ENCODE data around the gene RFTN1. TPM values are rescaled to one million over a fixed set of nuclear protein-coding genes. Genes with fewer than 3 reads are reported as not detected.

RFTN1 gene
- total RNA-seq, 1 experiment from 2014 or later = 2.2 TPM

DNA sequence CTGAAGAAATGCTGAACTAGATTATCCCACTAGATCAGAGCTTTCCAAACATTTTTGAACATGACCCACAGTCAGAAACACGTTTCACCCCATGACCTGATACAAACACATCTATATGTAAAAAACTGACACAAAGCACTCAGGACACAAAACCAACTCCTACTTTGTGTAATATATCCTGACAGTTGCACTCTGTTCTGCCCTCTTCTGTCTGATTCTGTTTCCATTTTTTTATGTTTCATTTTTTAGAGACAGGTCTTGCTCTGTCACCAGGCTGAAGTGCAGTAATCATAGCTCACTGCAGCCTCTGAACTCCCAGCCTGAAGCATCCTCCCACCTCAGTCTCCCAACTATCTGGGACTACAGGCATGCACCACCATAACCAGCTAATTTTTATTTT is 15.8 kb upstream of the RFTN1 start:
- WGBS (ENCODE audit: extremely low coverage, insufficient read length, low lambda C conversion rate) = no CpG with 5 or more reads among the region's 1 CpG
- no peak overlapping the region for H3T11ph ChIP-seq (ENCODE audit: low read length)

More for the DNA sequence above, 15.8 kb upstream of the RFTN1 start:
- Histone ChIP-seq H4K8ac (replicated peaks; ENCODE audit: insufficient read length, low read depth, low read length) (no peak overlapping the region), H3K23me2 (ENCODE audit: insufficient read length, low read depth, low read length, poor library complexity, severe bottlenecking) (no peaks in the 10 kb centered on the region), H3K79me1 (ENCODE audit: insufficient read depth, low read depth, low read length, poor library complexity, severe bottlenecking) (no peaks in the 10 kb centered on the region), H2BK120ac (ENCODE audit: low read depth, low read length, poor library complexity, severe bottlenecking) (no peak overlapping the region), H4K5ac (ENCODE audit: insufficient read length, low read depth, low read length) (no peak overlapping the region), H4K20me1 (ENCODE audit: control insufficient read depth, insufficient read depth, insufficient read length) (no peaks in the 10 kb centered on the region), H3K27me3 (ENCODE audit: insufficient read depth, low read length) (no peaks in the 10 kb centered on the region), H2BK12ac (ENCODE audit: insufficient read length, low read depth, low read length) (no peak overlapping the region), H3K9me3 (ENCODE audit: control insufficient read depth, low read depth, low read length) (no peaks in the 10 kb centered on the region), H3K27ac (ENCODE audit: insufficient read length, low read depth, low read length) (no peak overlapping the region), H3K23ac (ENCODE audit: insufficient read length, low read depth, low read length) (no peak overlapping the region), H3K4ac (ENCODE audit: low read depth, low read length) (no peak overlapping the region), H2BK20ac (ENCODE audit: low read depth, low read length, poor library complexity, severe bottlenecking) (no peak overlapping the region), H3K18ac (ENCODE audit: insufficient read length, low read depth, low read length) (no peak overlapping the region), H3K4me1 (ENCODE audit: insufficient read depth, low read length) (0 out of 2 replicates have a peak, but pooled peaks cover 3% of the 10 kb centered on the region), H3K79me2 (ENCODE audit: insufficient read depth, low read length) (no peaks in the 10 kb centered on the region), H2AFZ (ENCODE audit: low read length) (no peak overlapping the region), H4K91ac (ENCODE audit: insufficient read length, low read depth, low read length) (no peak overlapping the region), H3K14ac (ENCODE audit: insufficient read depth, low read length) (no peak overlapping the region), H2BK5ac (ENCODE audit: insufficient read length, low read length) (no peak overlapping the region), H3K9ac (ENCODE audit: extremely low read depth, insufficient read length, low read length) (no peak overlapping the region), H3K4me2 (ENCODE audit: insufficient read depth, insufficient read length, low read length) (no peak overlapping the region), H3K56ac (ENCODE audit: insufficient read length, low read depth, low read length) (no peak overlapping the region), H2AK5ac (ENCODE audit: insufficient read length, low read length) (no peak overlapping the region), H2BK15ac (ENCODE audit: low read depth, low read length) (no peak overlapping the region)
- Mint-ChIP-seq H3K27me3 (ENCODE audit: low read depth) (peaks cover 6% of the 10 kb centered on the region), H3K36me3 (ENCODE audit: insufficient read depth in 1 of 3, low read depth in 3 of 3) (no peaks in the 10 kb centered on the region; a peak in 1 of 7 replicates), H3K4me1 (peaks cover 11 to 12% of the 10 kb centered on the region in 2 experiments), H3K9me3 (peaks cover 0 to 2% of the 10 kb centered on the region in 2 experiments; a peak in 1 of 5 replicates), H3K4me3 (no peak overlapping the region), H3K27ac (no peak overlapping the region; a peak in 1 of 7 replicates)
- TF ChIP-seq, protein P1, sequence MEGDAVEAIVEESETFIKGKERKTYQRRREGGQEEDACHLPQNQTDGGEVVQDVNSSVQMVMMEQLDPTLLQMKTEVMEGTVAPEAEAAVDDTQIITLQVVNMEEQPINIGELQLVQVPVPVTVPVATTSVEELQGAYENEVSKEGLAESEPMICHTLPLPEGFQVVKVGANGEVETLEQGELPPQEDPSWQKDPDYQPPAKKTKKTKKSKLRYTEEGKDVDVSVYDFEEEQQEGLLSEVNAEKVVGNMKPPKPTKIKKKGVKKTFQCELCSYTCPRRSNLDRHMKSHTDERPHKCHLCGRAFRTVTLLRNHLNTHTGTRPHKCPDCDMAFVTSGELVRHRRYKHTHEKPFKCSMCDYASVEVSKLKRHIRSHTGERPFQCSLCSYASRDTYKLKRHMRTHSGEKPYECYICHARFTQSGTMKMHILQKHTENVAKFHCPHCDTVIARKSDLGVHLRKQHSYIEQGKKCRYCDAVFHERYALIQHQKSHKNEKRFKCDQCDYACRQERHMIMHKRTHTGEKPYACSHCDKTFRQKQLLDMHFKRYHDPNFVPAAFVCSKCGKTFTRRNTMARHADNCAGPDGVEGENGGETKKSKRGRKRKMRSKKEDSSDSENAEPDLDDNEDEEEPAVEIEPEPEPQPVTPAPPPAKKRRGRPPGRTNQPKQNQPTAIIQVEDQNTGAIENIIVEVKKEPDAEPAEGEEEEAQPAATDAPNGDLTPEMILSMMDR (conservative IDR thresholded peaks at IDR 0.05) = no peak
- DNase-seq = no peak
